Prostate gland (tissue), 2 donors: ENCODE measurements around the gene PM20D1. TPM values are rescaled to one million over a fixed set of nuclear protein-coding genes. Genes with fewer than 3 reads are reported as not detected.
A peak's percentile ranks its signal among the peaks of the same experiment; 100 is the strongest.

Experiments
- DNase-seq: peaks from one replicate; pipeline ENCODE4 v3.0.0-alpha.2; 2019; ENCODE audit warnings: low spot score
- H3K27ac ChIP-seq, 2 donors: fragments of 200-600 bp; sonication (generic); 2 replicates each; pipeline ENCODE4 v1.5.1; 2017 to 2019
- H3K27me3 ChIP-seq: fragments of 200-600 bp; sonication (generic); replicated peaks from 2 replicates; pipeline ENCODE4 v1.5.1; 2019; ENCODE audit not compliant: insufficient read depth
- H3K36me3 ChIP-seq, 2 donors: fragments of 200-600 bp; sonication (generic); 1 replicate in 1 of 2; 2 replicates in 1 of 2; pipeline versions ENCODE4 v1.5.1 to v1.8.1; 2017 to 2019
- H3K4me1 ChIP-seq: fragments of 200-600 bp; sonication (generic); replicated peaks from 2 replicates; pipeline ENCODE4 v1.5.1; 2019
- H3K4me3 ChIP-seq, 2 donors: fragments of 200-600 bp; sonication (generic); 2 replicates each; pipeline ENCODE4 v1.5.1; 2017 to 2019
- H3K9me3 ChIP-seq: fragments of 200-600 bp; sonication (generic); 2 replicates; pipeline ENCODE4 v1.5.1; 2017
- CTCF ChIP-seq, 4 experiments: fragments of 200-600 bp in 2 of 4; fragments of 450-650 bp in 2 of 4; sonication (generic) in 2 of 4; IDR thresholded peaks; 1 replicate in 3 of 4; 2 replicates in 1 of 4; pipeline ENCODE4 v1.5.1; 2016 to 2019; ENCODE audit warnings: antibody characterized with exemption in 4 of 4, mild to moderate bottlenecking in 2 of 4, moderate library complexity in 2 of 4
- POLR2A ChIP-seq: fragments of 450-650 bp; IDR thresholded peaks from one replicate; pipeline ENCODE4 v1.6.1; 2016; ENCODE audit warnings: antibody characterized with exemption, mild to moderate bottlenecking
- POLR2AphosphoS5 ChIP-seq: sonication (generic); formaldehyde crosslinking; IDR thresholded peaks from one replicate; pipeline ENCODE4 v1.6.1; 2017; ENCODE audit warnings: antibody characterized with exemption
- WGBS: methylation state at CpG from one replicate; pipeline ENCODE4 v1.1.5; 2018; 5-methylcytosine and 5-hydroxymethylcytosine counted together
- intact Hi-C: fragments of 100-400 bp; cut with DNase I; formaldehyde crosslinking; loops from one replicate; pipeline ENCODE4 v1.14.2; 2022
- total RNA-seq, 2 donors: library from RNA; depleted of rRNA; stranded (reverse); fragments of >200 nt; gene quantifications; one replicate each; pipeline ENCODE4 v1.1.0, GENCODE V29; 2016

Gene PM20D1
- total RNA-seq, 2 donors from 2014 or later, result not detected

DNA sequence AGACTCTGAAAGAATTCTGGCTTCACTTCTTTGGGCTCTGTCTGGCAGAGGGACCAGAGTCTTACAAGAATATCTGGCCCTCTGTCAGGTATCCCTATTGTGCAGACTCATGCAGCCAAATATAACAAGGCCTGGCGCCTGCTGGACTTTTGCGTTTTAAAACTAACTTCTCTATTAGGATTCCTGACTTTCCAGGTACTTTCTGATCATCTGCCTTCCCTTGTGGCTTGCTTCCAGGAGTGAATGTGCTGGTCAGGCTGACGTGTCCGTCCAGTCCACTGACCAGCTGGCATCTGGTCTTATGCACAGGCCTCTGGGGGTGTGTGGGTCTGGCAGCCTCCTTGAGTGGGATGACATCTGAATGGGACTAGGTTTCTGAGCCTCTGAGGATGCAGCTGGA, 66.0 kb downstream of the PM20D1 start:
- Histone ChIP-seq H3K4me3 (no peak overlapping the region), H3K36me3 (no peaks in the 10 kb centered on the region), H3K4me1 (no peaks in the 10 kb centered on the region), H3K27me3 (no peaks in the 10 kb centered on the region), H3K9me3 (no peaks in the 10 kb centered on the region), H3K27ac (peak overlapping the region in 1 of 2 donors; percentile 66)
- intact Hi-C loops, result no loop called here
- TF ChIP-seq POLR2AphosphoS5, result peak; percentile 10
- no peak for TF ChIP-seq POLR2A
- TF ChIP-seq CTCF (IDR thresholded peaks at IDR 0.05), result no peak
- WGBS, result 28% methylated on average over 4 of the region's 4 CpGs
- DNase-seq, result peak; percentile 14

DNA sequence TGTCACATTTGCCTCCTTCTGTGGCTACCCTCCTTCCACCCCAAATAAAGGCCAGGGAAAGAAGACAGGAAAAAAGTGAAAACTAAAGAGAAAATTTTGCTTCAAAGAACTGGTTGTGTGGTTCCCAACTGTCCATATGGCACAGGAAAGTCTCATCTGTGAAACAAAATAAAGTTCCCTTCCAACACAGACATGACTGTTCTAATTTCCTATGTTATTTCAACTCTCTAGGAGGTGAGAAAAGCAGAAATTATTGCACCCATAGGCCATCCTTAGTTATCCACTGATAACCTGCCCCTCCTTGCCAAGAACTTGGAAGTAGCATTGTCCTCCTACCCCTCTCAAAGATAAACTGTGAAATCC, 66.5 kb downstream of the PM20D1 start:
- Histone ChIP-seq H3K27me3 (no peaks in the 10 kb centered on the region), H3K4me1 (no peaks in the 10 kb centered on the region), H3K36me3 (no peaks in the 10 kb centered on the region), H3K27ac (peak overlapping the region in 1 of 2 donors; percentile 66), H3K9me3 (no peaks in the 10 kb centered on the region), H3K4me3 (no peak overlapping the region)
- TF ChIP-seq POLR2AphosphoS5, result no peak
- TF ChIP-seq CTCF (IDR thresholded peaks at IDR 0.05), result no peak
- TF ChIP-seq POLR2A, result no peak
- intact Hi-C loops, result no loop called here
- DNase-seq, result no peak

DNA sequence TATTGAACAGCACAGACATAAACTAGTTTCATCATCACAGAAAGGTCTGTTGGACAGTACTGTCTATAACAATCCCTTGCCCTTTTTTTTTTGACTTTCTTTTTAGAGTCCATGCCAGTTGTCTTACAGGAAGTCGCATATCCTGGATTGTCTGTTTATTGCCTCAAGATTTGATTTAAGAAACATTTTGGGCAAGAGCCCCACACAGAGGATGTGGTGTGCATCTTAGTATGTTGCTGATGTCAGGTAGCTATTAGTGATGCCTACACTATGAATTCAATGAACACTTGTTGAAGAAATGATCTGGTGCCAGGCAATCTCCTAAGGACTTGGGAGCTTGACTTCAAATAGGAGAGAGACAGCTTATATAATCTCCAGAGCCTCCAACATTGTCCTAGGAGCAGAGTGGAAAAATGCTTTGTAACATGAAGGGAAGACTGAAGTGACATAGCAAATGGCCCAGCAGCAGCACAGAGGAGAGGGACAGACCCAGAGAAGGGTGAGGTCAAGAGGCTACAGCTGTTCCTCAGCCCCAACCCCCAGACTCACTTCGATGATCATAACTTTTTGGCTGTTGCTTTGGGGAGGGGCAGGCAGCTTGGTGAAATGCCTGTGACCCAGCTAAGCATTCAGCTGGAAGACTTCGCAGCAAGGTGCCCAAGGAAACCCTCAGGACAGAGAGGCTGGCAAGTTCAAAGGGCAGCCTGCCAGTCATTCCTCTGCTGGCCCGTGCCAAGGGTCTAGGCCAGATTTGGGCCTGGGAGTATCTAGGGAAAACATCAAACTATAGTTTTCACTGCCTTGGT, 67.1 kb downstream of the PM20D1 start:
- no peaks in the 10 kb centered on the region for H3K4me1 ChIP-seq
- H3K9me3 ChIP-seq, result no peaks in the 10 kb centered on the region
- no peak for TF ChIP-seq POLR2AphosphoS5
- TF ChIP-seq POLR2A, result no peak
- no peak for TF ChIP-seq CTCF (IDR thresholded peaks at IDR 0.05)
- 77% methylated on average over 4 of the region's 4 CpGs for WGBS
- no peak for DNase-seq
- no peaks in the 10 kb centered on the region for H3K36me3 ChIP-seq
- intact Hi-C loops, result no loop called here
- no peak overlapping the region for H3K4me3 ChIP-seq
- no peaks in the 10 kb centered on the region for H3K27me3 ChIP-seq
- no peak overlapping the region for H3K27ac ChIP-seq

- Histone ChIP-seq H3K27ac (no peak overlapping the region), H3K4me3 (no peak overlapping the region), H3K27me3 (no peaks in the 10 kb centered on the region), H3K36me3 (no peaks in the 10 kb centered on the region), H3K9me3 (no peaks in the 10 kb centered on the region), H3K4me1 (no peaks in the 10 kb centered on the region)
- DNase-seq, result no peak
- WGBS, result 86% methylated on average over 5 of the region's 5 CpGs
- intact Hi-C loops, result no loop called here
- no peak for TF ChIP-seq POLR2A
- TF ChIP-seq CTCF (IDR thresholded peaks at IDR 0.05), result no peak
- TF ChIP-seq POLR2AphosphoS5, result no peak
Measured at GRCh38 chr1:205780335-205780734, 69.6 kb downstream of the PM20D1 start.

Other genes starting within 250 kb of the PM20D1 start
- gene ELK4, start 218.1 kb downstream of the PM20D1 start, total RNA-seq, result 10 to 100 TPM; 58.8 to 62.7 TPM
- gene SLC45A3, start 169.6 kb downstream of the PM20D1 start, total RNA-seq, result 1,000 to 10,000 TPM in 1 of 2 donors, 100 to 1,000 TPM in 1; 505 to 1,326 TPM
- 100 to 1,000 TPM; 102 to 111 TPM for gene NUCKS1, start 100.0 kb downstream of the PM20D1 start, total RNA-seq
- 10 to 100 TPM; 18.6 to 36.7 TPM for gene RAB29, start 74.7 kb downstream of the PM20D1 start, total RNA-seq
- gene SLC41A1, start 36.9 kb downstream of the PM20D1 start, total RNA-seq, result 100 to 1,000 TPM in 1 of 2 donors, 10 to 100 TPM in 1; 20.3 to 114 TPM
- under 1 TPM in 1 of 2 donors, not detected in 1; 0.09 TPM for gene SLC26A9, start 93.3 kb upstream of the PM20D1 start, total RNA-seq
- gene RAB7B, start 153.3 kb upstream of the PM20D1 start, total RNA-seq, result 10 to 100 TPM; 16.1 to 17.5 TPM
- not detected for gene CTSE, start 173.8 kb upstream of the PM20D1 start, total RNA-seq
- gene RHEX, start 203.0 kb upstream of the PM20D1 start, total RNA-seq, result 1 to 10 TPM in 1 of 2 donors, not detected in 1; 3.9 TPM